Mucosa of rectum (tissue), 2 donors: ENCODE results near the gene XYLB.

ENCODE experiments used
- H3K27ac ChIP-seq, 2 donors: one replicate each; pipeline ENCODE4 v1.7.0; 2013; ENCODE audit warnings: inconsistent platforms in 2 of 2, low read depth in 2 of 2, low read length in 2 of 2
- H3K27me3 ChIP-seq, 2 donors: one replicate each; pipeline ENCODE4 v1.7.0; 2013; ENCODE audit warnings: low read length in 2 of 2; ENCODE audit not compliant: control insufficient read depth in 2 of 2, insufficient read depth in 2 of 2
- H3K36me3 ChIP-seq, 2 donors: one replicate each; pipeline ENCODE4 v1.7.0; 2013; ENCODE audit warnings: low read length in 2 of 2; ENCODE audit not compliant: control insufficient read depth in 2 of 2, insufficient read depth in 2 of 2
- H3K4me1 ChIP-seq, 2 donors: one replicate each; pipeline ENCODE4 v1.7.0; 2013; ENCODE audit warnings: low read length in 2 of 2, mild to moderate bottlenecking in 1 of 2; ENCODE audit not compliant: control insufficient read depth in 2 of 2, insufficient read depth in 2 of 2
- H3K4me3 ChIP-seq, 2 donors: one replicate each; pipeline ENCODE4 v1.7.0; 2013; ENCODE audit warnings: low read length in 2 of 2
- H3K9ac ChIP-seq, 2 donors: one replicate each; pipeline ENCODE4 v1.7.0; 2013; ENCODE audit warnings: low read length in 2 of 2, low read depth in 1 of 2, mild to moderate bottlenecking in 1 of 2
- H3K9me3 ChIP-seq, 2 donors: one replicate each; pipeline ENCODE4 v1.7.0; 2013; ENCODE audit warnings: low read length in 2 of 2; ENCODE audit not compliant: control insufficient read depth in 2 of 2
- donor health status: healthy.
- donor health status: Normal muscosa, but diverticular disease.

XYLB gene

DNA sequence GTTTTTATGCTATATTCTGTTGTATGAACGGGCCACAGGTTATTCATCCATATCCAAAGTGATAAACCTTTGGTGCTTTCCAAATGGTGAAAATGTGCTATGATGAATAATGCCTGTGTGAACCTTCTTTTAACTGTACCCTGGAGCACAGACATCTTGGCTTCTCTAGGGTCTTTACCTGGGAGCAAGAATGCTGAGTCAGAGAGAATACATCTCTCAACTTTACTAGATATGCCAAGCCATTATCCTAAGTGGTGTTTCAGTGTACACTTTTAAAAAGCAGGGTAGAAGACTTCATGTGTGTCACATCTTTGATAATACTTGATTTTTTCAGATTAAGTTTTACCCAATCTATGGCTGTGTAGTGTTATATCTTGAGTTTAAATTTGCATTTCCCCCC lies 23.5 kb upstream of the XYLB start:
- H3K4me1 ChIP-seq = no peaks in the 10 kb centered on the region
- no peaks in the 10 kb centered on the region for H3K9me3 ChIP-seq
- no peak overlapping the region for H3K27ac ChIP-seq
- H3K36me3 ChIP-seq = no peaks in the 10 kb centered on the region
- no peak overlapping the region for H3K9ac ChIP-seq
- H3K4me3 ChIP-seq = no peak overlapping the region
- H3K27me3 ChIP-seq = no peaks in the 10 kb centered on the region

DNA sequence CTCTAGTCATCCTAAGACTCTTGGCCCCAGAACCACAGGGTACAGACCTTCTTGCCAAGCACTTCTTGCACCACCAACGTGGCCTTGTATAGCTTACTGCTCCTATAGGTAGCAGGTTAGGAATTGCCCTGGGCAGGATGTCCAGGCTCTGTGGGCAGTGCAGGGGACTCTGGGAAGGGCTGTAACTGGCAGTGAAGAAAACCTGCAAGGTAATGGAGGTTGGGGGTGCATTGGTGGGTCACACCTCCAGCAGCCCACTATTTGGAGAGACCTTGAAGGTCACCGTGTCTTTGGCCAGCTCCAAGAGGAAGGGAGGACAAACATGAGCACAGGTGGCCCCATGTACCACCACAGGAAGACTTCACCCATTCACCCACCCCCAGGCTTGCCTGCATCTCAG lies 21.3 kb upstream of the XYLB start:
- no peaks in the 10 kb centered on the region for H3K9me3 ChIP-seq
- no peak overlapping the region for H3K4me3 ChIP-seq
- H3K27me3 ChIP-seq = no peaks in the 10 kb centered on the region
- H3K36me3 ChIP-seq = no peaks in the 10 kb centered on the region
- H3K9ac ChIP-seq = no peak overlapping the region
- no peaks in the 10 kb centered on the region for H3K4me1 ChIP-seq
- H3K27ac ChIP-seq = no peak overlapping the region

DNA sequence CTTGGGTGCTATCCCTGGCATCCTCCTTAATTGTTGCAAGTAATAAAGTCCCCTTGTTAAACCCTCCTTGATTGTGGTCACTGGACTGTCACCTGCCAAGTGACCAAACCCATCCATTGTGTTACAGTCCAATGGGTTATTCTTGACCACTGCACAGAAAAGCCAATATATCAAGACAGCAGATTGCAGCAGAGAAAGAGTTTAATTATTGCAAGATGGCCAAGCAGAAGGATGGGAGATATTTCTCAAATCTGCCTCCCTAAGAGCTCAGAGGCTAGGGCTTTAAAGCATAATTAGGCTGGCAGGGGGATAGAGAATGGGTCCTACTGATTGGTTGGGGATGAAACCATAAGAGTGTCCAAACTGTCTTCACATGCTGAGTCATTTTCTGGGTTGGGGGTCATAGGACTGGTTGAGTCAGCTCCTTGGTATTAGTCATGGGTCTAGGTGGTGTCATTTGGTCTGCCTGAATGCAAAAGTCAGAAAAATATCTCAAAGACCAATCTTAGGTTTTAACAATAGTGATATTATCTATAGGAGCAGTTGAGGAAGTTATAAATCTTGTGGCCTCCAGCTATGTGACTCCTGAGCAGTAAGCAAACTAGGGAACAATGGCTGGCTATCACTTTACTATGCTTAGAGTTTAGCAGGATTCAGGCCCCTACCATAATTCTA lies 19.1 kb upstream of the XYLB start:
- no peaks in the 10 kb centered on the region for H3K4me1 ChIP-seq
- no peak overlapping the region for H3K4me3 ChIP-seq
- no peak overlapping the region for H3K27ac ChIP-seq
- H3K36me3 ChIP-seq = no peaks in the 10 kb centered on the region
- H3K9ac ChIP-seq = no peak overlapping the region
- H3K27me3 ChIP-seq = no peaks in the 10 kb centered on the region
- H3K9me3 ChIP-seq = no peaks in the 10 kb centered on the region

DNA sequence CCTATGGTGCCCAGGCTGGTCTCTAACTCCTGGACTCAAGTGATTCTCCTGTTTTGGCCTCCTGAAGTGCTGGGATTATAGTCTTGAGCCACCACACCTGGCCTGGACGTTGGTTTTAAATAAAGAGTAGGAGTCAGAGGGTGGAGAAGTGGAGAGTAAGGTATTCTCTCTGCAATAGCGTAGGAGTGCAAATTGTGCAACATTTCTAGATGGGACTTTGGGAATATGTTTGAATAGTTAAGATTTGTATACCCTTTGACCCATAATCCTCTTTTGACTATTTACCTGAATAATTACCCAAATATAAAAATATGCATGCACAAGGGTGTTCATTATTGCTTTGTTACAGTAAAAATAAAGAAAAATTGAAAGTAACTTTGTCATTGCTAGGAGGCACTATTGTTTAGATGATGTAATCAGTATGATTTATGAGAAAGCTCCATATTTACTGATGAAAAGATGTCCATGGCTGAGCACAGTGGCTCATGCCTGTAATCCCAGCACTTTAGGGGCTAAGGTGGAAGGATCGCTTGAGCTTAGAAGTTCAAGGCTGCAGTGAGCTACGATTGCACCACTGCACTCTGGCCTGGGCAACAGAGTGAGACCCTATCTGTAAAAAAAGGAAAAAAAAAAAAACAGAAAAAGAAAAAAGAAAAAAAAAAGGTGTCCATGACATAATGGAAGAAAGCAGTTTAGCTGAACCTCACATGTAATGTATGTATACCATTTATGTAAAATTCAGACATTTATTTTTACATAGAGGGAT lies 15.1 kb upstream of the XYLB start:
- Histone ChIP-seq H3K27ac (no peak overlapping the region), H3K4me3 (no peak overlapping the region), H3K4me1 (no peaks in the 10 kb centered on the region), H3K36me3 (no peaks in the 10 kb centered on the region), H3K9ac (no peak overlapping the region), H3K27me3 (no peaks in the 10 kb centered on the region), H3K9me3 (no peaks in the 10 kb centered on the region)

DNA sequence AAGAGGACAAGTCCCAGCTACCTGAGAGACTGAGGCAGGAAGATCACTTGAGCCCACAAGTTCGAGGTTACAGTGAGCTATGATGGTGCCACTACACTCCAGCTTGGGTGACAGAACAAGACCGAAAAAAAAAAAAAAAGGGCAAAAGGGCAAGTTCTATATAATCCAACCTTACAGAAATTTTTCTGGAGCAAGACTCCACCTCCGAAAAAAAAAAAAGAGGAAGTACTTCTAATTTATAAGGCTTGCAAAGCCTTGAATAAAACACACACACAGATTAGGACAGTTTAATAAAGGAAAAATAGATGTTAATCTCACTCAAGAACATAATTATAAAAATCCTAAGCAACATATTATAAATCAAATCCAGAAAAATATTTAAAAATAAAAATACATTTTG lies 14.4 kb upstream of the XYLB start:
- H3K27me3 ChIP-seq = no peaks in the 10 kb centered on the region
- no peaks in the 10 kb centered on the region for H3K4me1 ChIP-seq
- no peaks in the 10 kb centered on the region for H3K36me3 ChIP-seq
- H3K9me3 ChIP-seq = no peaks in the 10 kb centered on the region
- no peak overlapping the region for H3K9ac ChIP-seq
- H3K4me3 ChIP-seq = no peak overlapping the region
- no peak overlapping the region for H3K27ac ChIP-seq

DNA sequence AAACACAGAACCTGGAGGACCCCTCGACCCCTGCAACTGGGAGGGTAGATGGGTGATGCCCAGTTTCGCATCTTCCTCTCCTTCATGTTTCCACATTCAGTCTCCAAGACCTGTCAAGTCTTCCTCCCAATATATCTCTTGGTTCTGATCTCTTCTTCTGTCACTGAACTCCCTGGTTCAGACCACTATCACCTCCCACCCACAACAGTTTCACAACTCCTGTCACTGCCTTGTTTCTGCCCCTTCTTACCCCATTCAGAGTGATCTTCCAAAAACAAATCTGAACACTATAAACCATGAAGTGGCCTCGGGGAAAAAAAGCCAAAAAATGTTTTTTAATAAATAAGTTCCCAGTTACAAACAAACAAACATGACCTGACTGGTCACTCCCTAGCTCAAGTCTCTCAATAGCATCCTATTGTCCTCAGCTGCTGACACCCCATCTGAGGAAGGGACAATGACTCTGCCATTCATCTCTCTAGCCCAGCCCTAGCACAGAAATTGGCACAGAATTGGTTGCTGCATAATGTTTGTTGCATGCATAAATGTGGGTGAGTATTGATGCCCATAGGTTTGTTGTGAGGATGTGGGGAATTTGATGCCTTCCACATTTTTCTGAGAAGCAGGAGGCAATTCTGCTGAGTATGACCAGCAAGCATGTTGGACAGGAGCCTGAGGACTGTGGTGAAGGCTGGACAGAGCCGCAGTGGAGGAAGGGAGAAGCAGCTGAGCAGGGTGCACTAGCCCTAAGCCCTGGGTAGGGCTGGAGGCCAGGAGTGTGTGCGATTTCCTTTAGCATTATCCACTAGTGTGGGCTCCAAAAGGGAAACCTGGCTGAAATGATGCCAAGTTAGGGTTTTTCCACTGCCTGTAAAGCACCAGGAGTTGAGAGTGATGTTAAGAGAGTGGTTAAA lies 12.2 kb upstream of the XYLB start:
- no peak overlapping the region for H3K27ac ChIP-seq

DNA sequence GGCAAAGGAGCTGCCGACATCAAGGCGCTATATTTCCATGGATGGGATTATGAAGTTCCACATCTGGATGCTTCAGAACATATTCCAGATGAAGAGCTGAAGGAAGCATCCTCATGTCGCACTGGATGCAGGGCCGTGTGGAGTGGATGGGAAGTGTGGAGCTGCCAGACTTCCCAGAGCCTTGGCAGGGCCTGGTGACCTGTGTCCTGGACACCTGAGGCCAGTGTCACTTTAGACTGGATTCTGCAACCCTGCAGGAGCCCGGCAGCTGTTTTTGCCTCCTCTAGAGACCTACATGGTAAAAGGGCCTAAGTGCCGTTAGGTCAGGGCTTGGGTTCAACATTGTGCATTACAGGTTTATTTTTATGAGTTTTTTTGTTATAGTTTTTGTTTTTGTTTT lies 11.3 kb upstream of the XYLB start:
- Histone ChIP-seq H3K27ac (no peak overlapping the region), H3K27me3 (no peaks in the 10 kb centered on the region), H3K9me3 (no peaks in the 10 kb centered on the region), H3K9ac (no peak overlapping the region), H3K4me1 (no peaks in the 10 kb centered on the region), H3K36me3 (no peaks in the 10 kb centered on the region), H3K4me3 (no peak overlapping the region)

More for the DNA sequence above, 12.2 kb upstream of the XYLB start:
- no peaks in the 10 kb centered on the region for H3K9me3 ChIP-seq
- H3K4me3 ChIP-seq = no peak overlapping the region
- H3K36me3 ChIP-seq = no peaks in the 10 kb centered on the region
- H3K4me1 ChIP-seq = no peaks in the 10 kb centered on the region
- H3K27me3 ChIP-seq = no peaks in the 10 kb centered on the region
- no peak overlapping the region for H3K9ac ChIP-seq

DNA sequence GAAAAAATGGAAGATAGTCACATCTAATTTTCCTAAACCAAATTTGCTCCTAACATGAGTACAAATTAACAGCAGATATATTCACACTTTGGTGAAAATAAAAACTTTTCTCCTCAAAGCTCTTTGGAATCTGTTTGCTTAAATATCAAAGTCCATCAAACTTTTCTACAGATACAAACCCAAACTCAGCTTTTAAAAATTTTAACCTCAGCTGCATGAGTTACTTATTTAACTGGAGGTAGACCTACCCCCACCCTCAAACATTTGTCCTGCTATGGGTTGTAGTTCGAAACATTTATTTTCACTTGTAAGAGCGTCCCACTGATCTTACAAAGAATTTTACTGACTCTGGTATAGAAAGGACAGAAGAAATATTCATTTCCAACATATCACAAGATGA lies 8.9 kb upstream of the XYLB start:
- H3K4me3 ChIP-seq = no peak overlapping the region
- H3K36me3 ChIP-seq = no peaks in the 10 kb centered on the region
- H3K27me3 ChIP-seq = no peaks in the 10 kb centered on the region
- no peaks in the 10 kb centered on the region for H3K4me1 ChIP-seq
- H3K9ac ChIP-seq = no peak overlapping the region
- H3K27ac ChIP-seq = no peak overlapping the region
- H3K9me3 ChIP-seq = no peaks in the 10 kb centered on the region

DNA sequence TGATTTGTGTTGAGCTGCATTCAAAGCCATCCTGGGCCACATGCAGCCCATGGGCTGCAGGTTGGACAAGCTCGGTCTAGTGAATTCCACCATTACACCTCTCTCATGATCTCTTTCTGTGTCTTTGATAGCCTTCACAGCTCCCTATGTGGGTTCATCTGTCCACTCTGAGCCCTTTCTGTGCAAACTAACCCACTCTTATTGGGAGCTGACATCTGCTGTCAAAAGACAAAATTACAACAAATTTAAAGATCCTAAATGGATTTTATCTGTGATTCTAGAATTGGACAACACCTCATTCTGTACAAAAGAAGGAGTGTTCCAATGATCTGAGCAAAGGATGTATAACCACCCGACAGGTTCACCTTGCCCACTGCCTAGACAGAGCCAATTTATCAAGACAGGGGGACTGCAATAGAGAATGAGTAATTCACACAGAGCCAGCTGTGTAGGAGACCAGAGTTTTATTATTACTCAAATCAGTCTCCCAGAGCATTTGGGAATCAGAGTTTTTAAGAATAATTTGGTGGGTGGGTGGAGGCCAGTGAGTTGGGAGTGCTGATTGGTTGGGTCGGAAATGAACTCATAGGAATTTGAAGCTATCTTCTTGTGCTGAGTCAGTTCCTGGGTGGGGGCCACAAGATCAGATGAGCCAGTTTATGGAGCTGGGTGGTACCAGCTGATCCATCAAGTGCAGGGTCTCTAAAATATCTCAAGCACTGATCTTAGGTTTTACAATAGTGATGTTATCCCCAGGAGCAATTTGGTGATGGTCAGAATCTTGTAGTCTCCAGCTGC lies 2.6 kb upstream of the XYLB start:
- Histone ChIP-seq H3K27ac (no peak overlapping the region), H3K9me3 (no peaks in the 10 kb centered on the region), H3K4me3 (no peak overlapping the region), H3K36me3 (no peaks in the 10 kb centered on the region), H3K9ac (no peak overlapping the region), H3K4me1 (peaks cover 2 to 6% of the 10 kb centered on the region in 2 donors), H3K27me3 (no peaks in the 10 kb centered on the region)
